ENCODE data around the gene PLIN1.

DNA sequence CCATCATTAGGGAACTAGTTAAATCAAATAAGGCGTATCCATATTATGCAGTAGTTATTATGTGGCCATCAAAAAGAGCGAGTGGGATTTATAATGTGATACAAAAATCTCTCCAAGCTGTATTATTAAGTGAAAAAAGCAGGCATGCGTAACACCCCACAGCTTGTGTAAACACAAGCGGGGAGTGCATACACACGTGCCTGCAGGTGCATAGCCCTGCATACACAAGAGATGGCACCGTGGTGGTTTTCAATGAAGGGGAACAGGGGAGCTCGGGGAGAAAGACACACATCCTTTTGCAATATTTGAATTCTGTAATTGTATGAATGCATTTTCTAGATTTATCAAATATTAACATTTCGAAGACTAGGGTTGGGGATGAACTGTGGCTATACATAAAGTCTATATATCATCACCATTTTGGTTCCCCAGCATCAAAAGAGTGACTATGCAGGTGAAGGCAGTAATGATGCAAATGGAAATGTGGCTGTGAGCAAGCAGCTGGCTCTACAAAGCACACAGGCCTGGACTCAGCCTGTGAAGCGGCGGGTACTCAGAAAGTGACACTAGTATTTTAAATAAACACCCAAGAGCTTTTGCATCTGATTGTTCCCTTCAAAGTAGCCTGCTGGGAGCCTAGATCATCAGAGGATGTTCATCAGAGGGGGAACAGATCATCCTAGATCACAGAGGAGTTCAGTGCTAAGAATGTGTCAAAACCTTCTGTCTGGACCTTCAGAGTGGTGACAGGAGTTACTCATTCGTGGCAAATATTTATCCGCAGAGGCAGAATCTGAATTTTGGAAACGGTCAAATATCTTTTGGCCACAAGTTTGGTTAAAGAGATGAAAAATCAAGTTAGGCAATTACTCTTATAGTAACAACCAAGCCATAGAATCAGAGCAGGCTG lies 14.5 kb downstream of the PLIN1 start:
- TF ChIP-seq, protein P1, sequence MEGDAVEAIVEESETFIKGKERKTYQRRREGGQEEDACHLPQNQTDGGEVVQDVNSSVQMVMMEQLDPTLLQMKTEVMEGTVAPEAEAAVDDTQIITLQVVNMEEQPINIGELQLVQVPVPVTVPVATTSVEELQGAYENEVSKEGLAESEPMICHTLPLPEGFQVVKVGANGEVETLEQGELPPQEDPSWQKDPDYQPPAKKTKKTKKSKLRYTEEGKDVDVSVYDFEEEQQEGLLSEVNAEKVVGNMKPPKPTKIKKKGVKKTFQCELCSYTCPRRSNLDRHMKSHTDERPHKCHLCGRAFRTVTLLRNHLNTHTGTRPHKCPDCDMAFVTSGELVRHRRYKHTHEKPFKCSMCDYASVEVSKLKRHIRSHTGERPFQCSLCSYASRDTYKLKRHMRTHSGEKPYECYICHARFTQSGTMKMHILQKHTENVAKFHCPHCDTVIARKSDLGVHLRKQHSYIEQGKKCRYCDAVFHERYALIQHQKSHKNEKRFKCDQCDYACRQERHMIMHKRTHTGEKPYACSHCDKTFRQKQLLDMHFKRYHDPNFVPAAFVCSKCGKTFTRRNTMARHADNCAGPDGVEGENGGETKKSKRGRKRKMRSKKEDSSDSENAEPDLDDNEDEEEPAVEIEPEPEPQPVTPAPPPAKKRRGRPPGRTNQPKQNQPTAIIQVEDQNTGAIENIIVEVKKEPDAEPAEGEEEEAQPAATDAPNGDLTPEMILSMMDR (IDR thresholded peaks at IDR 0.05) = no peak
- no peak for TF ChIP-seq EZH2phosphoT487 (IDR thresholded peaks at IDR 0.05)

All from neural progenitor cell (in vitro differentiated cells).